Measurements from ENCODE around the gene DCUN1D3.

DNA sequence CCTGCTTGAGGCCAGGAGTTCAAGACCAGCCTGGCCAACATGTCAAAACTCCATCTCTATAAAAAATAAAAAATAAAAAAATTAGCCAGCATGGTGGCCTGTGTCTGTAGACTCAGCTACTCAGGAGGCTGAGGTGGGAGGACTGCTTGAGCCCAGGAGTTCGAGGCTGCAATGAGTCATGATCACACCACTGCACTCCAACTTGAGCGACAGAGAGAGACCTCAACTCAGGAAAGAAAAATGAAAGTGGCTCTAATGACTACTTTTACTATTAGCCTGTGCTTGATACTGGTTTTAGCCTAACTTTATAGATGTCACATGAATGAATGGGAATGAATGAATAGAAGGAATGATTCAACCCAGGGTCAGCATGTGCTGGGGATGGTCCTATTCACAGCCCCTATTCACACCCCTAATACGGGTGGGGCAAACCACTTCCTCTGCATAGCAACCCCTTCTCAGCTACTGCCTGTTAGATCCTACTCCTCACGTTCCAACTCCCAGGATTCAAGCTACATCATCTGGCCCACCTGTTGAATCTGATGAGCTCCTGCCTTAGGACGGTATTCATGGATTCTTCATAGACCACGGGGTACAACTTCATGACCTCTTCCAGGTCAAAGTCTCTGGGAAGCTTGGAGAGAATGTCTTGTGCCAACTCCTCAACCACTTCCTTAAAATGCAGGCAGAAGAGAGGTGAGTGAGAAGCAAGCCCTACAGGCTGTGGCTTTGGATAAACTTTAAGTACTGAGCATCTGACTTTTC, 40.9 kb upstream of the DCUN1D3 start:
- TF ChIP-seq POLR2A (IDR thresholded peaks at IDR 0.05): no peak
- TF ChIP-seq, protein P1, sequence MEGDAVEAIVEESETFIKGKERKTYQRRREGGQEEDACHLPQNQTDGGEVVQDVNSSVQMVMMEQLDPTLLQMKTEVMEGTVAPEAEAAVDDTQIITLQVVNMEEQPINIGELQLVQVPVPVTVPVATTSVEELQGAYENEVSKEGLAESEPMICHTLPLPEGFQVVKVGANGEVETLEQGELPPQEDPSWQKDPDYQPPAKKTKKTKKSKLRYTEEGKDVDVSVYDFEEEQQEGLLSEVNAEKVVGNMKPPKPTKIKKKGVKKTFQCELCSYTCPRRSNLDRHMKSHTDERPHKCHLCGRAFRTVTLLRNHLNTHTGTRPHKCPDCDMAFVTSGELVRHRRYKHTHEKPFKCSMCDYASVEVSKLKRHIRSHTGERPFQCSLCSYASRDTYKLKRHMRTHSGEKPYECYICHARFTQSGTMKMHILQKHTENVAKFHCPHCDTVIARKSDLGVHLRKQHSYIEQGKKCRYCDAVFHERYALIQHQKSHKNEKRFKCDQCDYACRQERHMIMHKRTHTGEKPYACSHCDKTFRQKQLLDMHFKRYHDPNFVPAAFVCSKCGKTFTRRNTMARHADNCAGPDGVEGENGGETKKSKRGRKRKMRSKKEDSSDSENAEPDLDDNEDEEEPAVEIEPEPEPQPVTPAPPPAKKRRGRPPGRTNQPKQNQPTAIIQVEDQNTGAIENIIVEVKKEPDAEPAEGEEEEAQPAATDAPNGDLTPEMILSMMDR (IDR thresholded peaks at IDR 0.05): no peak

All from uterus (tissue), 2 donors.